B cell (primary cell): ENCODE data around the gene DENND1A. TPM values are rescaled to one million over a fixed set of nuclear protein-coding genes. Genes with fewer than 3 reads are reported as not detected.

Experiments used
- ATAC-seq: fragments of 200-7000 bp; cut with Tn5 transposase; one replicate; pipeline ENCODE4 v1.10.0; 2021; ENCODE audit warnings: low read depth, mild to moderate bottlenecking, moderate number of reproducible peaks, moderate library complexity
- CTCF ChIA-PET: fragments of 350-600 bp; sonication (Branson Sonifier 250); formaldehyde crosslinking; loops from one replicate; lab custom pipeline; 2021; ENCODE audit warnings: antibody characterized with exemption, inconsistent platforms; lab: Charles Lee
- POLR2A ChIA-PET: fragments of 350-600 bp; sonication (Branson Sonifier 250); formaldehyde crosslinking; loops from one replicate; lab custom pipeline; 2021; ENCODE audit warnings: antibody characterized with exemption; lab: Charles Lee
- DNase-seq: peaks from one replicate; pipeline ENCODE4 v3.0.0; 2013
- H2AFZ ChIP-seq: 2 replicates; pipeline ENCODE4 v1.6.1; 2012; ENCODE audit warnings: mild to moderate bottlenecking, low read depth, low read length; ENCODE audit not compliant: insufficient read depth, poor library complexity, severe bottlenecking
- H3K27ac ChIP-seq, 2 donors: 1 replicate in 1 of 2; 2 replicates in 1 of 2; pipeline ENCODE4 v1.5.1; 2012 to 2013; ENCODE audit warnings: low read length in 2 of 2, mild to moderate bottlenecking in 2 of 2, moderate library complexity in 1 of 2
- H3K27me3 ChIP-seq, 4 experiments: fragments of 200-600 bp in 1 of 4; sonication (generic) in 1 of 4; replicated peaks in 1 of 4; 1 replicate in 2 of 4; 2 replicates in 2 of 4; pipeline versions ENCODE4 v1.6.1 to v1.7.0; 2013 to 2016; ENCODE audit warnings: low read length in 3 of 4, mild to moderate bottlenecking in 2 of 4, mixed read lengths in 1 of 4, moderate library complexity in 1 of 4; ENCODE audit not compliant: insufficient read depth in 4 of 4, control insufficient read depth in 3 of 4; ENCODE audit errors: control extremely low read depth in 1 of 4
- H3K36me3 ChIP-seq, 2 experiments: replicated peaks in 1 of 2; 1 replicate in 1 of 2; 2 replicates in 1 of 2; pipeline versions ENCODE4 v1.6.1 to v1.7.1; 2013; ENCODE audit warnings: low read length in 1 of 2; ENCODE audit not compliant: insufficient read depth in 2 of 2, control insufficient read depth in 1 of 2; ENCODE audit errors: control extremely low read depth in 1 of 2, extremely low read depth in 1 of 2
- H3K4me1 ChIP-seq, 2 donors: fragments of 200-600 bp in 1 of 2; sonication (generic) in 1 of 2; 1 replicate in 1 of 2; 2 replicates in 1 of 2; pipeline versions ENCODE4 v1.5.1 to v1.6.1; 2013 to 2017; ENCODE audit warnings: low read length in 2 of 2; ENCODE audit not compliant: control insufficient read depth in 2 of 2, insufficient read depth in 2 of 2
- H3K4me2 ChIP-seq: replicated peaks from 2 replicates; pipeline ENCODE3; 2012; ENCODE audit warnings: mild to moderate bottlenecking, low read depth, low read length; ENCODE audit not compliant: poor library complexity, severe bottlenecking
- H3K4me3 ChIP-seq, 5 experiments: fragments of 200-600 bp in 1 of 5; sonication (generic) in 1 of 5; 1 replicate in 3 of 5; 2 replicates in 2 of 5; pipeline versions ENCODE4 v1.5.1 to v1.7.0; 2011 to 2016; ENCODE audit warnings: low read length in 4 of 5, mild to moderate bottlenecking in 4 of 5, low read depth in 2 of 5, control low read depth in 1 of 5, moderate library complexity in 1 of 5; ENCODE audit not compliant: insufficient read depth in 1 of 5; ENCODE audit errors: control extremely low read depth in 1 of 5, extremely low read depth in 1 of 5
- H3K79me2 ChIP-seq: fragments of 200-600 bp; sonication (generic); one replicate; pipeline ENCODE4 v1.6.0; 2016; ENCODE audit warnings: low read length; ENCODE audit not compliant: control insufficient read depth, insufficient read depth
- H3K9ac ChIP-seq: fragments of 200-600 bp; sonication (generic); 2 replicates; pipeline ENCODE4 v1.6.1; 2017; ENCODE audit warnings: mild to moderate bottlenecking, low read length, moderate library complexity
- H3K9me3 ChIP-seq, 3 donors: one replicate each; pipeline versions ENCODE4 v1.6.1 to v1.7.1; 2013; ENCODE audit warnings: low read length in 2 of 3; ENCODE audit not compliant: control insufficient read depth in 2 of 3, insufficient read depth in 1 of 3; ENCODE audit errors: control extremely low read depth in 1 of 3
- H4K20me1 ChIP-seq: 2 replicates; pipeline ENCODE4 v1.6.0; 2012; ENCODE audit warnings: mild to moderate bottlenecking, low read length; ENCODE audit not compliant: insufficient read depth, control insufficient read depth, poor library complexity, severe bottlenecking
- H3K27ac Mint-ChIP-seq: one replicate; pipeline ENCODE4 v1.8.0; 2021; ENCODE audit warnings: mixed read lengths
- H3K27me3 Mint-ChIP-seq: one replicate; pipeline ENCODE4 v1.8.0; 2021; ENCODE audit warnings: mixed read lengths
- H3K4me1 Mint-ChIP-seq: one replicate; pipeline ENCODE4 v1.8.0; 2021; ENCODE audit warnings: mixed read lengths
- H3K4me3 Mint-ChIP-seq: one replicate; pipeline ENCODE4 v1.8.0; 2021; ENCODE audit warnings: mixed read lengths
- H3K9me3 Mint-ChIP-seq: one replicate; pipeline ENCODE4 v1.8.0; 2022; ENCODE audit warnings: mixed read lengths; ENCODE audit not compliant: insufficient read depth
- CTCF ChIP-seq: fragments of 200-600 bp; IDR thresholded peaks from one replicate; pipeline ENCODE4 v1.8.0; 2022; ENCODE audit warnings: antibody characterized with exemption, mild to moderate bottlenecking
- EZH2 ChIP-seq: IDR thresholded peaks from 2 replicates; pipeline ENCODE4 v1.6.1; 2012; ENCODE audit warnings: borderline replicate concordance, low read depth, mild to moderate bottlenecking, moderate library complexity, low read length; ENCODE audit not compliant: insufficient read depth, poor library complexity, severe bottlenecking
- WGBS: methylation state at CpG from one replicate; pipeline ENCODE4 v1.1.5; 2013; ENCODE audit warnings: missing lambda C conversion rate; ENCODE audit not compliant: insufficient coverage; 5-methylcytosine and 5-hydroxymethylcytosine counted together
- intact Hi-C: fragments of 100-400 bp; cut with micrococcal nuclease; formaldehyde crosslinking; loops from one replicate; pipeline ENCODE4 v1.10.0; 2022
- polyA plus RNA-seq: library from polyadenylated mRNA; depleted of rRNA; stranded (reverse); fragments of >200 nt; gene quantifications from 2 replicates; pipeline ENCODE4 v1.2.3, GENCODE V29; 2012
- total RNA-seq, 2 donors: library from RNA; stranded (reverse); fragments of 120-200 nt in 1 of 2; gene quantifications; 1 replicate in 1 of 2; 2 replicates in 1 of 2; pipeline versions ENCODE4 v1.2.3 to v1.2.4, GENCODE V29; 2013 to 2022

Gene DENND1A
- total and polyA plus RNA-seq, 2 donors (not counting 1 experiment from before 2014, with no cell fraction given): 10.8 to 26.0 TPM

GRCh38 chr9:123470121-123470782 lies 459.7 kb downstream of the DENND1A start:
- Histone ChIP-seq H3K27me3 (no peaks in the 10 kb centered on the region), H3K4me2 (no peak overlapping the region), H2AFZ (no peak overlapping the region), H3K4me3 (no peak overlapping the region), H3K4me1 (peaks cover 0 to 4% of the 10 kb centered on the region in 2 donors), H3K79me2 (no peaks in the 10 kb centered on the region), H3K27ac (no peak overlapping the region), H3K9ac (no peak overlapping the region), H3K36me3 (peaks cover 0 to 3% of the 10 kb centered on the region in 2 experiments), H3K9me3 (no peaks in the 10 kb centered on the region), H4K20me1 (no peaks in the 10 kb centered on the region)
- Mint-ChIP-seq H3K4me1 (peaks cover 4% of the 10 kb centered on the region), H3K4me3 (no peak overlapping the region), H3K9me3 (no peaks in the 10 kb centered on the region), H3K27me3 (no peaks in the 10 kb centered on the region), H3K27ac (no peak overlapping the region)
- ATAC-seq (no peak), DNase-seq (no peak)
- intact Hi-C loops: no loop called here
- ChIA-PET CTCF (interaction anchor here (1.4 kb wide), 1 partner anchor 9 kb away, joined by 5 read pairs; no protein-coding TSS in a partner anchor), POLR2A (no interaction called here)
- WGBS: 74% methylated on average over 10 of the region's 15 CpGs
- TF ChIP-seq EZH2 (no peak), CTCF (no peak)

- Histone ChIP-seq H3K4me1 (peaks cover 0 to 4% of the 10 kb centered on the region in 2 donors), H2AFZ (no peak overlapping the region), H3K9ac (no peak overlapping the region), H4K20me1 (no peaks in the 10 kb centered on the region), H3K4me2 (no peak overlapping the region), H3K79me2 (no peaks in the 10 kb centered on the region), H3K27me3 (no peaks in the 10 kb centered on the region), H3K9me3 (no peaks in the 10 kb centered on the region), H3K4me3 (no peak overlapping the region), H3K36me3 (peaks cover 0 to 3% of the 10 kb centered on the region in 2 experiments), H3K27ac (no peak overlapping the region)
- no peaks in the 10 kb centered on the region for H3K27me3 Mint-ChIP-seq
- ATAC-seq (no peak), DNase-seq (no peak)
- H3K4me3 Mint-ChIP-seq: no peak overlapping the region
- 96% methylated on average over 9 of the region's 13 CpGs for WGBS
- ChIA-PET POLR2A (no interaction called here), CTCF (interaction anchor here (1.4 kb wide), 1 partner anchor 8 kb away, joined by 5 read pairs; no protein-coding TSS in a partner anchor)
- TF ChIP-seq EZH2 (no peak), CTCF (no peak)
- intact Hi-C loops: no loop called here
- peaks cover 4% of the 10 kb centered on the region for H3K4me1 Mint-ChIP-seq
- no peaks in the 10 kb centered on the region for H3K9me3 Mint-ChIP-seq
- H3K27ac Mint-ChIP-seq: no peak overlapping the region
Measured at GRCh38 chr9:123469282-123469681, 460.6 kb downstream of the DENND1A start.
